Endothelial cell of hepatic sinusoid (primary cell): ENCODE measurements around the gene SLC25A36.
"Not testable (repeated sequence)": the region's sequence is repeated elsewhere in the genome, so short reads cannot be mapped to it uniquely, and the experiment has no call there.

Experiments
- in situ Hi-C: cut with HindIII; loops from 2 replicates; pipeline ENCODE4 v1.10.0; 2017; ENCODE audit warnings: low sequenced_read_pairs

SLC25A36 gene

DNA sequence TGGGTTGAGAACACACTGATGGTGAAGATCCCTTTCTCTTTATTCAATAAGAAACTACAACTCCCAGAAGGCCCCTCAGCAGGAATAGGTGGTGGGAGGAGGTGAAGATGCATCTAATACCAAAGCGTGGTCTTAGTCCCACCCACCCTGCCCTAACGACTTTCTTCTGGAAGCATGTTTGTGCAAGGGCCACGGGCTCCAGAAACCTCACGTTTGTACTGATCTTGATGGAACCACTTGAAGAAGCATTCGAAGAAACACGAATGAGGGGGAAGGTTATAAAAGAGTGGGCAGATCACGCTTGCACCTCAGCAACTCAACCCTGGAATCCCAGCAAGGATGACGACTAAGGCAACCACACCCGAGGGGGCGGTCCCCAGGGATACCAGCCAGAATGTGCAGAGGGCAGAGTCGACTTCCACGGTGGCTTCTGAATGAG lies 10.6 kb upstream of the SLC25A36 start:
- in situ Hi-C loops, result no loop called here

DNA sequence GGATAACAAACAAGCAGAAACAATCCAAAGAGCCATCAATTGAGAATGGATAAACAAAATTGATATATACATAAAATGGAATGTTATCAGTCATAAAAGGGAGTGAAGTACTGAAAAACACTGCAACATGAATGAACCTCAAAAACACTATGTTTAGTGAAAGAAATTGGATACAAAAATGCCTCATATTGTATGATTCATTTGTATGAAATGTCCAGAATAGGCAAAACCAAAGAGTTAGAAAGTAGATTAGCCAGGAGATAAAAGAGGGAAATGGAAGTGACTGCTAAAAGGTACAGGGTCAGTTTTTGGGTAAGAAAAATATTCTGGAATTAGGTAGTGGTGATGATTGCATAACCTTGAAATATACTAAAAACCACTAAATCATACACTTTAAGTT lies 9.8 kb upstream of the SLC25A36 start:
- in situ Hi-C loops, result no loop called here

DNA sequence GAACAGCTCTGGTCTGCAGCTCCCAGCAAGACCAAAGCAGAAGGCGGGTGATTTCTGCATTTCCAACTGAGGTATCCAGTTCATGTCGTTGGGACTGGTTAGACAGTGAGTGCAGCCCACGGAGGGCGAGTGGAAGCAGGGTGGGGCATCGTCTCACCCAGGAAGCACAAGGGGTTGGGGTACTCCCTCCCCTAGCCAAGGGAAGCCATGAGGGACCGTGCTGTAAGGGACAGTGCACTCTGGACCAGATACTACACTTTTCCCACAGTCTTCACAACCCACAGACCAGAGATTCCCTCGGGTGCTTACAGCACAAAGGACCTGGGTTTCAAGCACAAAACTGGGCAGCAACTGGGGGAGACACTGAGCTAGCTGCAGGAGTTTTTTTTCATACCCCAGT lies 8.5 kb upstream of the SLC25A36 start:
- in situ Hi-C loops, result no loop called here

DNA sequence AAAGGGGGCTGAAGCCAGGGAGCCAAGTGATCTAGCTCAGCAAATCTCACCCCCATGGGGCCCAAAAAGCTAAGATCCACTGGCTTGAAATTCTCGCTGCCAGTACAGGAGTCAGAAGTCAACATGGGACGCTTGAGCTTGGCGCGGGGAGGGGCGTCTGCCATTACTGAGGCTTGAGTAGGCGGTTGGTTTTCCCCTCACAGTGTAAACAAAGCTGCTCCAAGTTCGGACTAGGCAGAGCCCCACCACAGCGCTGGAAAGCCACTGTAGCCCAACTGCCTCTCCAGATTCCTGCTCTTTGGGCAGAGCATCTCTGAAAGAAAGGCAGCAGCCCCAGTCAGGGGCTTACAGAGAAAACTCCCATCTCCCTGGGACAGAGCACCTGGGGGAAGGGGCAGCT lies 8.1 kb upstream of the SLC25A36 start:
- in situ Hi-C loops, result no loop called here

DNA sequence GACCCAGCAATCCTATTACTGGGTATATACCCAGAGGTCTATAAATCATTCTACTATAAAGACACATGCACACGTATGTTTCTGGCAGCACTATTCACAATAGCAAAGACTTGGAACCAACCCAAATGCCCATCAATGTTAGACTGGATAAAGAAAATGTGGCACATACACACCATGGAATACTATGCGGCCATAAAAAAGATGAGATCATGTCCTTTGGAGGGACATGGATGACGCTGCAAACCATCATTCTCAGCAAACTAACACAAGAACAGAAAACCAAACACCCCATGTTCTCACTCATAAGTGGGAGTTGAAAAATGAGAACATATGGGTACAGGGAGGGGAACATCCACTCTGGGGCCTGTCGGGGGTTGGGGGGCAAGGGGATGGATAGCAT lies 2.3 kb upstream of the SLC25A36 start:
- in situ Hi-C loops, result not testable (repeated sequence)

DNA sequence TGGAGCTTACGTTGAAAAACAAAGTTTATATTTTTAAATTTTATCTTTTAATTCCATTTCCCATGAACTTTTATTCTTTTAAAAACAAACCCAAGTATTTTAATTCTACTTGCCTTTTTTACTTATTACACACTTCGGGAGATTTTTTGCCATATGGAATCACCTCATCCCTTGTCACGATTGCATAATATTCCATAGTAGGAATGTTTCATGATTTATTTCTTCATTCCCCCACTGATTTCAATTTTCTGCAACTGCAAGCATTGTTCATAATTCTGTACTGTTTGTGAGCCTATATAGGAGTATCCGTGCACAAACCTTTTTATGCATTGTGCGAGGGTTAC lies 574 bp upstream of the SLC25A36 start:
- in situ Hi-C loops, result no loop called here

DNA sequence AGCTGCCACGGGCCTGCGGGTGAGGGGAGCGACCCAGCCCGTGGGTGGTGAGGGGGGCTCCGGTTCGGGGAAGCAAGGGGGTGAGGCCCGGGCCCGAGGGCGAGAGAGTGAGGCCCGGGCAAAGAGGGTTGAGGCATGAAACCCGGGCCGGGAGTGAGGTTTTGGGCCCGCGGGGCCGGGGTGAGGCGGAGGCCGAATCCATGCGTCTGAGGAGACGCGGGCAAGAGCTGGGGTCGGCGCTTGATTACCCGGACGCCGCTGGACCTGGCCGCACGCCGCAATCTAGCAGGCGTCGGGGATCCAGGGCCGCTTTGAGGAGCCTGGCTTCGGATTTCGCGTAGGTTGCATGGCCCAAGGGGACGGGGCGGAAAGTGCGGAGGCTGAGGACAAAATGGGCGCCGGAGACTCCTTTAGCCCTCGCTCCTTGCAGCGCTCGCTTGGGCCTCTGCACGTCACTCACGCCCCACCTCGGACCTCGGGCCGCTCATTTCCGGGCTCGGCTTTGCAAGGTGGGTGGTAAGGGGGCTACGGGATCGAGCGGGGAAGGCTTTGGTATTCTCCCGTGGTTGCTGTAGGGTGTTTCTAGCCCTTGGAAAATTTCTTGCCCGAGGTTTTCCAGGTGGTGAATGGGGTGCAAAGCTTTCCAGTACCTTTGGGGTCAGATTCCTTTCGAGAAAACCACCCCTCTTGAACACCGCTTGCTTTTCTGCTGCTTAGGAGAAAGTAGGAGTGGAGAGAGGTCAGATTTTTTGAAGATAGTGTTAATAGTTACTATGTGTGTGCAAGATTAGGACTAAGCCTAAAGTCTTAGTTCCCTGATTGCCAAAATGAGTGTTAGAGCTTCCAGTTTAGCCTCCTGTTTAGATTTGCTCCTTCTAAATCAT lies 827 bp downstream of the SLC25A36 start:
- in situ Hi-C loops, result no loop called here

DNA sequence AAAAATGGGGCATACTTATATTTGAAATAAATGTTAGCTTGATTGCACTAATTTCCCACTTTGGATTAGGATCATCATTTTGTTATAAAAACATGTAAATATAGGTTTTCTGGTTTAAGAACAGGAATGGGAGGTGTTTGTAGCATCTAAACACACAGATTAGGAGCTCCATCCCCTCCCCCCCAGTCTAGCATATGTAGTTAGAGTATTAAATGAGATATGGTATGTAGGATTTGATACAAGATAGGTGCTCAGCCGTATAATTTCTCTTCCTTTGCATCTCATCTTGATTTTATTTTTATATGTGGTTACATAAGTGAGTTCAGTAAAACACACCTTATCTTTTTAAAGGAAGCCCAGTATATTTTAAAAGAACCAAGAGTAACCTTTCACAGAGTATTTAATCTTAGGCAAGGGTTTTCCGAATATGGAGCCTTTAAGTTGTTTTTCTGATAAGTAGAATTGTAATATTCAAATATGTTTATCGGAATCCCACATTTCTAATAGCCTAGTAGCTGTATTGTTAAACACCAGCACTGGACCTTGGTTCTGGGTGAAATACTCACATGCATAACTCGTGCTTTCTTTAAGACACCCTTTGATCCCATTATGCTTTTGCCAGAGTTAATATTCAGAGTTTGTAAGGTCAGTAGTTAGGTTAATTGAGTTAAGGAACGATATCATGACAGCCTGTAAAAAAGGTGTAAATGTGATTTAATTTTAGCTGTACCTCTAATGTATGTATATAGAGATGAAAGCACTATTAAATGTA lies 2.3 kb downstream of the SLC25A36 start:
- in situ Hi-C loops, result no loop called here

DNA sequence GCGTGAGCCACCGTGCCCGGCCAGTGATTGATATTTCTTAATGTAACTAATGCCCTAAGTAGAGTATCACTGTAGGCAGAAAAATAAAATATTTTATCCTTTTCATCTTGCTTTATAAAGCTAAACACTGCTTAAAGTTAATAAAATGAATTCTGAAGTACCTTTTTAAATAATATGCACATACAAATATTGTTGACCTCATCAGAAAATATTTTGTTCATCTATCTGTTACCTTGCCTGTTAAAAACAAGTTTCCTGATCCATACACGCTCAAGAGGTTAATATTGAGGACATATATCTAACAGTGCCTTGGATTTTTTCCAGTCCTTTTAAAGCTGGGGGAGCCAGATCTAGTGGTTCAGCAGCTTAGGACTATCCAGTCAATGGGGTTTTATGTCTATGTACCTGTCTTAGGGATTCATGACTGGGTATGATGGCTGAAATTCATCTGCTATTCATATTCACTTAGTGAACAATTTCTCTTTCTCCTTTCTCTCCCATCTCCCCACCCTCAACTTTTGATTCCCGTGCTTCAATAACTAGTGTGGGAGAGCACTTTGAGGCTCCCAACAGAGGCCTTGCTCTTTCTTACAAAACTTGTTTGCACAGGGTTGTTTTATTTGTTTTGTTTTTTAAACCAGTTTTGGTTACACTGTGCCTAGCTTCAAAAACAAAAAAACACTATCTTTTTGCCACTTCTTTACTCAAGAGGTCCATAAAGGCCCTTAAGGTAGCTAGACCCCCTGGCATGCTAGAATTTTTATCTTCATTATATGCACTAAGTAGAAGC lies 7.0 kb downstream of the SLC25A36 start:
- in situ Hi-C loops, result no loop called here

DNA sequence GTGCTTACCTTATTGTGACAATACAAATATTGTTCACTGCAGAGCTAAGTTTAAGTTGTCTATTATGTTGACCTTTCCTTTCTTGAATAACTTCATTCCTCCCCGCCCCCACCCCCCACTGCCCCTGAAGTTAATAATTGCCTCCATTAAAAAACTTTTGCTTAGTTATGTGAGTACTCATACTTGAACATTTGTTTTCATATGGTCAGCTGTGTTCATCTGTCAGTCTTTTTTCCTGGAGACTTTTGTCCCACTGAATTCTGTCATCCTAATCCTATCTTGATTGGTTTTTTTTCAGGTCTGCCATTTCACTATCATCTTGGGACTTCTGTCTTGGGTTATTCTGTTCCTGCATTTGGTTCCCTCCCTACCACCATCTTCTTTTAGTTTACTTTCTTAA lies 8.5 kb downstream of the SLC25A36 start:
- in situ Hi-C loops, result no loop called here

DNA sequence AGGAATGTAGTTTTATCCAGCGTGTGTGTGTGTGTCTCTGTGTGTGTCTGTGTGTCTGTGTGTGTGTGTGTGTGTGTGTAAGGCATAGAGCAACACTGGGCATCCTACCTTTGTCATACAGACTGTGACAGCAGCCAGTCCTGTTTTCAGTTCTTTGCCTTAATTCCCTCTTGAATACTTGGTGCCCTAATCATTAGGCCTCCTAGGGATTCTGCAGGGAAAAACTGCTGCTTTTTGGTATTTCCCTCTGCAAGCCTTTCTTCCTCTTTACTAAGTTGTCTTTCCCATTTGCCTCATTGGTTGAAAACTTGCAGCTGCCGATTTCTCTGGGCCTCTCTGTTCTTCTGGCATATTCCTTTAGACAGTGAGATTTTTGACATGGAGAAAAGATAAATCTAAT lies 9.2 kb downstream of the SLC25A36 start:
- in situ Hi-C loops, result no loop called here

DNA sequence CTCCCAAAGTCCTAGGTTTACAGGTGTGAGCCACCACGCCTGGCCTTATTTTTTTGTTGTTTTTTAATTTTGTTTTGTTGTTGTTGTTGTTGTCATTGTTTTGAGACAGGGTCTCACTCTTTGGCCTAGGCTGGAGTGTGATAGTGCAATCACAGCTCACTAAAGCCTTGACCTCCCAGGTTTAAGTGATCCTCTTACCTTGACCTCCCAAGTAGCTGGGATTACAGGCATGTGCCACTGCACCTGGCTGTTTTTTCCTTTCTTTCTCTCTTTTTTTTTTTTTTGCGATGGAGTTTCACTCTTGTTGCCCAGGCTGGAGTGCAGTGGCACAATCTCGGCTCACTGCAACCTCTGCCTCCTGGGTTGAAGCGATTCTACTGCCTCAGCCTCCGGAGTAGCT lies 10.1 kb downstream of the SLC25A36 start:
- in situ Hi-C loops, result not testable (repeated sequence)

DNA sequence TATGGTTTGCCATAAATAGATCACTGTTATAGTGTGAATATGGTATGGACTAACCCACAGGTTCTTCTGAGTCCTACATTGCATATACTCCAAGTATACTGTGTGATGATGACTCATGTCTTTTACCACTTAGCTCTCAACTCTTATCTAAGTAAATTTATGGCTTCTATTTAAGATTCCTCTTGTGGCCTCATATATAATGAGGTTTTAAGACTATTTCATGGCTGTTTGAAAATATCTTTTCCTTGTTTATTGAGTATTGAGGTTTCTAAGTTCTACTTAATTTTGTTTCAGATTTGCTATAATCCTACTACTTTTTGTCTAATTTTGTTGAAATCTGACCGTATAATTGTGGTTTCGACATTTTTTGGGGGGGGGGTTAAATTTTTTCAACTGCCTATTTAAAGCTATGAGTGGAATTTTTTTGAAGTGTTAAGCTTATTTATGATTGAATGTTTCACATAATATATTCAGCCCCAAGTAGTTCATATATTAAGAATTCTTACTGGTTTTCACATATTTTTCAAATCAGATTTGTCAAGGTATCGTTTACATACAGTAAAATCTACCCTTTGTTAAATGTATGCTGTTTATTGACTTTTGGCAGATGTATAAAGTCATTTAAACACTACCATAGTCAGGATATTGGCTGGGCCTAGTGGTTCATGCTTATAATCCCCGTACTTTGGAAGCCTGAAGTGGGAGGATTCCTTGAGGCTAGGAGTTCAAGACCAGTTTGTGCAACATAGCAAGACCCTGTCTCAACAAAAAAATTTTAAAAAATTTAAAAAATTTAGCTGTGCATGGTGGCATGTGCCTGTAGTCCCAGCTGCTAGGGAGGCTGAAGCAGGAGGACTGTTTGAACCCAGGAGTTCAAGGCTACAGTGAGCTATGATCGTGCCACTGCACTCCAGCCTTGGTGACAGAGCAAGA lies 11.7 kb downstream of the SLC25A36 start:
- in situ Hi-C loops, result no loop called here

DNA sequence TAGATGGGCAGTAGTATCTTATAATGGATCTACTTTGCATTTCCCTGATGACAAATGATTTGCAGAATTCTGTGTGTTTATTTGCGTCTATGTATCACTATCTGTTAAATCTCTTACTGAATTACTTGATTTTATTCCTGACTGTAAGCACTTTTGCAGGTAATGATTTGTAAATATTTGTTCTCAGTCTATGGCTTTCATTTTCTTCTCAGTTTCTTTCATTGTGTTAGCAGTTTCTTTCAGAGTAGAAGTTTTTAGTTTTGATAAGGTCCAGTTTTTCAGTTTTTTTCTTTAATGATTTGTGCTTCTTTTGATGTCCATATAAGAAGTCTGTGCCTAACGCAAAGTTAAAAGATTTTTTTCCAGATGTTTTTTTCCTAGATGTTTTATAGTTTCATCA lies 12.9 kb downstream of the SLC25A36 start:
- in situ Hi-C loops, result no loop called here

DNA sequence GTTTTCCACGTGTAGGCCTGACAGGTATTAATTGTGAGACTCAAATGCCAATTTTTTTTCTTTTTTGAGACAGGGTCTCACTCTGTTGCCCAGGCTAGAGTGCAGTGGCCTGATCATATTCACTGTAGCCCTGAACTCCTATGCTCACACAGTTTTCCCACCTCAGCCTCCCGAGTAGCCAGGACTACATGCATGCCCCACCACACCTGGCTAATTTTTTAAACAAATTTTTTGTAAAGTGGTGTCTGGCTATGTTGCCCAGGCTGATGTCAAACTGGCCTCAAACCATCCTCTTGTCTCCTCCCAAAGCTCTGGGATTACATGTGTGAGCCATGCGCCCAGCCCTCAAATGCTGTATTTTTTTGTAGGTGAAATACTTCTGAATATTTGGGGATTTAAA lies 14.0 kb downstream of the SLC25A36 start:
- in situ Hi-C loops, result no loop called here

DNA sequence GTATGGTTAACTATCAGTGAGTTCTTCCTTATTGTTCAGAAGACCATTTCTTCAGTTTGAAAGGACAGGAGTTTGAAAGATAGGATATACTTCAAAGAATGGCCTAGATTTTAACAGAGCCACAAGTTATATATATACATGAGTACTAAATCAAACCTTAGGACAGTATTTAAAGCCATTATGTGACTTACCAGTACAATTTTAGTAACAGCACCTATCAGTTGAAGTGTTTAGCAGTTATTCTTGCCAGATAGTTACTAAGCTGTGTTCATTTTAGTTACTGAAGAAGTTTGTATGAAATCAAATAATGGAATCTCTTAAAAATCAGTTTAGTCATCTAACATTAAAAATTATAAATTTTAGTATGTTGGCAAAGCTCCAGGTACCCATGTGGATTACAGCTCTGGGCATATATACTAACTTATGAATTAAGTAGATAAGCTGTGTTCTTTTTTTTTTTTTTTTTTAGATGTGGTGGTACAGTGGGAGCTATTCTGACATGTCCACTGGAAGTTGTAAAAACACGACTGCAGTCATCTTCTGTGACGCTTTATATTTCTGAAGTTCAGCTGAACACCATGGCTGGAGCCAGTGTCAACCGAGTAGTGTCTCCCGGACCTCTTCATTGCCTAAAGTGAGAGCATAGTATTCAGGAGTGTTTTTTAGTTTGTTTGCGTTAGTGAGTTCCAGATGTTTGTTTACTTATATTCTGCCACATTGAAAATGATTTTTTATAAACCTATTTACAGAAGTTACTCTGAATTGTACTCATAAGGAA lies 14.6 kb downstream of the SLC25A36 start:
- in situ Hi-C loops, result no loop called here

DNA sequence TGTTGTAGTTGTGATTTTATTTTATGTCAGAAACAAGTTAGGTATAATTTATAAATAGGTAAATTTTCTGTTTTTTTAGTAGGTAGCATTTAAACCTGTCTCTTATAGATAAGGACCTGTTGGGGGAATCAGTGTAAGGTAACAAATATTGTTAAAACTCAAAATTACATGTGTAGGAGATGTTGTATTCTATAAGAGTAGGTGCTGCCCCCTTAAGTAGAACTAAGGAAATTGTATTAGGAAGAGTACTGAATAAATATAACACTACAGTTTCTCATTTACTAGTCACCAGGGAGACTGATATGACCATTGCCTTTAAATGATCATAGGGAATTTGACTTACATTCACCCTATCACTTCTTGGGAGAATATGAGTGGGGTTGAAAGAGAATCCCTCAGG lies 31.2 kb downstream of the SLC25A36 start:
- in situ Hi-C loops, result no loop called here

DNA sequence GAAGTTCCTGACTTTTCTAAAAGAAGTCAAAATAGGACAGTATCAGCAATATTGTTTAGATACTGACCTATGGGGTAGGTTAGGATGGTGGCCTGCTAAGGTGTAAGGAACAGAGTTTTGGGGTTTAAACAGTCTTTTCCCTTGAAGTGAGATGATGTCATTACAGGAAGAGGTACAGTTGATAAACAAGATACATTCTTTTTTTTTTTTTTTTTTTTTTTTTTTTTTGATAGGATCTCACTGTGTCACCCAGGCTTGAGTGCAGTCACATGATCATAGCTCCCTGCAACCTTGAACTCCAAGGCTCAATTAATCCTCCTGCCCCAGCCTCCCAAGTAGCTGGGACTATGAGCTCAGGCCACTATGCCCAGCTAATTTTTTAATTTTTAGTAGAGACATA lies 33.3 kb downstream of the SLC25A36 start:
- in situ Hi-C loops, result no loop called here

DNA sequence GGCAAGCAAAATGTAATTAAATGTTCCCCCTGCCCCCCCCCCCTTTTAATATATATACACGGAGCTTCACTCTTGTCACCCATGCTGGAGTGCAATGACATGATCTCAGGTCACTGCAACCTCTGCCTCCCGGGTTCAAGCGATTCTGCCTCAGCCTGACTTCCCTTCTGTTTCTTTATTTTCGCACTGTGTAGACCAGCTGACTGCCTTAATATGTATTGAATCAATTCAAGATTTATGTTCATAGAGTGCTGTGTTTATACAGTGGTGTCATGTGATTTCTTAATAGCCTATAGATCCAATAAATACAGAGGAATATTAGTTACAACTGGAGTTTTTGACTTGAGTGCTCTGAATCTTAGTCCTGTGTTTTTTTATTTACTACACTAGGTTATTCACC lies 39.0 kb downstream of the SLC25A36 start:
- in situ Hi-C loops, result no loop called here

DNA sequence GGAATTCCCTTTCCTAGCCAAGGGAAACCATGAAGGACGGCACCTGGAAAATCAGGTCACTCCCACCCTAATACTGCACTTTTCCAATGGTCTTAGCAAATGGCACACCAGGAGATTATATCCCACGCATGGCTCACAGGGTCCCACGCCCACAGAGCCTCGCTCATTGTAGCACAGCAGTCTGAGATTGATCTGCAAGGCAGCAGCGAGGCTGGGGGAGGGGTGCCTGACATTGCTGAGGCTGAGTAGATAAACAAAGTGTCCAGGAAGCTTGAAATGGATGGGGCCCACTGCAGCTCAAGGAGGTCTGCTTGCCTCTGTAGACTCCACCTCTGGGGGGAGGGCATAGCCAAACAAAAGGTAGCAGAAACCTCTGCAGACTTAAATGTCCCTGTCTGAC lies 46.2 kb downstream of the SLC25A36 start:
- in situ Hi-C loops, result not testable (repeated sequence)
